WTC11 (cell line): ENCODE measurements around the gene PLCG2. TPM values are rescaled to one million over a fixed set of nuclear protein-coding genes. Genes with fewer than 3 reads are reported as not detected.

Source experiments
- ATAC-seq: fragments of 200-7000 bp; cut with Tn5 transposase; 2 replicates; pipeline ENCODE4 v1.10.0; 2021; ENCODE audit warnings: mild to moderate bottlenecking, moderate library complexity
- CTCF ChIA-PET: fragments of 300-600 bp; sonication (Branson Sonifier 250); formaldehyde crosslinking; loops from one replicate; lab custom pipeline; 2021; ENCODE audit warnings: antibody characterized with exemption; lab: Charles Lee
- POLR2A ChIA-PET: fragments of 350-600 bp; sonication (Branson Sonifier 250); formaldehyde crosslinking; loops from one replicate; lab custom pipeline; 2021; ENCODE audit warnings: antibody characterized with exemption; lab: Charles Lee
- DNase-seq: peaks from one replicate; pipeline ENCODE4 v3.0.0; 2021; ENCODE audit warnings: low spot score
- H3K27ac Mint-ChIP-seq: 2 replicates; pipeline ENCODE4 v1.8.0; 2021; ENCODE audit warnings: mixed read lengths
- H3K27me3 Mint-ChIP-seq: 2 replicates; pipeline ENCODE4 v1.8.0; 2021; ENCODE audit warnings: low read depth, mild to moderate bottlenecking, moderate library complexity, mixed read lengths
- H3K36me3 Mint-ChIP-seq: 2 replicates; pipeline ENCODE4 v1.8.0; 2021; ENCODE audit warnings: mixed read lengths
- H3K4me1 Mint-ChIP-seq: 2 replicates; pipeline ENCODE4 v1.8.0; 2022; ENCODE audit warnings: mixed read lengths
- H3K4me3 Mint-ChIP-seq: 2 replicates; pipeline ENCODE4 v1.8.0; 2021; ENCODE audit warnings: mild to moderate bottlenecking, moderate library complexity, mixed read lengths
- H3K9me3 Mint-ChIP-seq: 2 replicates; pipeline ENCODE4 v1.8.0; 2021; ENCODE audit warnings: mixed read lengths
- AR ChIP-seq: fragments of 250-450 bp; sonication (Bioruptor Pico); IDR thresholded peaks from 2 replicates; pipeline ENCODE4 v1.9.0; 2021; ENCODE audit warnings: mild to moderate bottlenecking
- E2F4 ChIP-seq: sonication (generic); formaldehyde crosslinking; IDR thresholded peaks from 2 replicates; pipeline ENCODE4 v1.8.1; 2022; ENCODE audit warnings: low read depth, mild to moderate bottlenecking, moderate library complexity, missing genetic modification reagents, borderline replicate concordance
- EMX1 ChIP-seq: fragments of 250-450 bp; sonication (Bioruptor Pico); IDR thresholded peaks from 2 replicates; pipeline ENCODE4 v1.8.0; 2021; ENCODE audit warnings: mild to moderate bottlenecking
- ERG ChIP-seq: fragments of 250-450 bp; sonication (Bioruptor Pico); IDR thresholded peaks from 2 replicates; pipeline ENCODE4 v1.8.0; 2021; ENCODE audit warnings: mild to moderate bottlenecking
- ETV6 ChIP-seq: sonication (generic); formaldehyde crosslinking; IDR thresholded peaks from 2 replicates; pipeline ENCODE4 v1.8.1; 2022; ENCODE audit warnings: mild to moderate bottlenecking, missing genetic modification reagents
- FOXP4 ChIP-seq: sonication (generic); formaldehyde crosslinking; IDR thresholded peaks from 2 replicates; pipeline ENCODE4 v1.8.0; 2022; ENCODE audit warnings: mild to moderate bottlenecking, missing genetic modification reagents
- MYBL2 ChIP-seq: sonication (generic); formaldehyde crosslinking; IDR thresholded peaks from 2 replicates; pipeline ENCODE4 v1.8.1; 2023; ENCODE audit warnings: mild to moderate bottlenecking, moderate library complexity, missing genetic modification reagents
- NFATC4 ChIP-seq: fragments of 250-450 bp; sonication (Bioruptor Pico); IDR thresholded peaks from 2 replicates; pipeline ENCODE4 v1.9.0; 2021; ENCODE audit warnings: mild to moderate bottlenecking
- NR1H2 ChIP-seq: sonication (generic); formaldehyde crosslinking; IDR thresholded peaks from 2 replicates; pipeline ENCODE4 v1.9.0; 2021; ENCODE audit warnings: mild to moderate bottlenecking, moderate library complexity, missing genetic modification reagents
- OVOL2 ChIP-seq: fragments of 250-450 bp; sonication (Bioruptor Pico); IDR thresholded peaks from 2 replicates; pipeline ENCODE4 v1.9.0; 2021; ENCODE audit warnings: mild to moderate bottlenecking, borderline replicate concordance
- RELA ChIP-seq: sonication (generic); formaldehyde crosslinking; IDR thresholded peaks from 2 replicates; pipeline ENCODE4 v1.8.1; 2022; ENCODE audit warnings: missing genetic modification reagents, mild to moderate bottlenecking, borderline replicate concordance
- STAT6 ChIP-seq: sonication (generic); formaldehyde crosslinking; conservative IDR thresholded peaks from 2 replicates; pipeline ENCODE4 v1.8.1; 2023; ENCODE audit warnings: mild to moderate bottlenecking, low read depth, missing genetic modification reagents, moderate library complexity
- TP53 ChIP-seq: sonication (generic); formaldehyde crosslinking; IDR thresholded peaks from 2 replicates; pipeline ENCODE4 v1.8.1; 2023; ENCODE audit warnings: mild to moderate bottlenecking, missing genetic modification reagents
- ZMAT4 ChIP-seq: fragments of 250-450 bp; sonication (Bioruptor Pico); IDR thresholded peaks from 2 replicates; pipeline ENCODE4 v1.9.0; 2021; ENCODE audit warnings: mild to moderate bottlenecking
- total RNA-seq: library from RNA; stranded (reverse); gene quantifications from 3 replicates; pipeline ENCODE4 v1.2.3, GENCODE V29; 2021

The PLCG2 gene
- total RNA-seq, 1 experiment from 2014 or later, result 7.0 TPM

- H3K4me1 Mint-ChIP-seq, result peaks cover 7% of the 10 kb centered on the region
- H3K27me3 Mint-ChIP-seq, result peaks cover 9% of the 10 kb centered on the region
- H3K4me3 Mint-ChIP-seq, result no peak overlapping the region
- TF ChIP-seq ZMAT4 (CRISPR knock-in tag) (no peak), ETV6 (CRISPR knock-in tag) (no peak), NR1H2 (CRISPR knock-in tag) (no peak), FOXP4 (CRISPR knock-in tag) (no peak), ERG (CRISPR knock-in tag) (no peak), MYBL2 (CRISPR knock-in tag) (no peak)
- TF ChIP-seq, all 79 proteins: peak for 0
- ChIA-PET CTCF (interaction anchor here (1.1 to 2.4 kb wide), 3 partner anchors 9 to 141 kb away, joined by 3 to 16 read pairs (median 5); no protein-coding TSS in a partner anchor), POLR2A (interaction anchor here (0.6 kb wide), 1 partner anchor 306 kb away, joined by 5 read pairs; no protein-coding TSS in a partner anchor)
- DNase-seq, result no peak
- Mint-ChIP-seq H3K27ac (no peak overlapping the region), H3K9me3 (no peaks in the 10 kb centered on the region), H3K36me3 (no peaks in the 10 kb centered on the region)
- ATAC-seq, result no peak
These were observed 40.2 kb upstream of the PLCG2 start for GRCh38 chr16:81738783-81739496.

GRCh38 chr16:81739503-81739902 lies 39.6 kb upstream of the PLCG2 start:
- ChIA-PET POLR2A (interaction anchor here (0.6 to 0.7 kb wide), 3 partner anchors 25 to 630 kb away, joined by 4 to 6 read pairs (median 5); no protein-coding TSS in a partner anchor), CTCF (interaction anchor here (1.1 to 2.4 kb wide), 4 partner anchors 10 to 140 kb away, joined by 3 to 16 read pairs (median 5); no protein-coding TSS in a partner anchor)
- ATAC-seq, result no peak
- Mint-ChIP-seq H3K36me3 (no peaks in the 10 kb centered on the region), H3K27me3 (peaks cover 14% of the 10 kb centered on the region), H3K4me1 (peaks cover 7% of the 10 kb centered on the region), H3K4me3 (no peak overlapping the region), H3K9me3 (no peaks in the 10 kb centered on the region), H3K27ac (no peak overlapping the region)
- no peak for TF ChIP-seq EMX1 (CRISPR knock-in tag)
- TF ChIP-seq E2F4 (CRISPR knock-in tag), result no peak
- TF ChIP-seq TP53 (CRISPR knock-in tag), result no peak
- TF ChIP-seq OVOL2 (CRISPR knock-in tag), result no peak
- TF ChIP-seq STAT6 (CRISPR knock-in tag), result no peak
- TF ChIP-seq AR (CRISPR knock-in tag), result no peak
- no peak for TF ChIP-seq RELA (CRISPR knock-in tag)
- no peak for TF ChIP-seq NFATC4 (CRISPR knock-in tag)
- TF ChIP-seq NR1H2 (CRISPR knock-in tag), result no peak
- no peak for DNase-seq
